ENCODE measurements around the gene STXBP5.

The STXBP5 gene

DNA sequence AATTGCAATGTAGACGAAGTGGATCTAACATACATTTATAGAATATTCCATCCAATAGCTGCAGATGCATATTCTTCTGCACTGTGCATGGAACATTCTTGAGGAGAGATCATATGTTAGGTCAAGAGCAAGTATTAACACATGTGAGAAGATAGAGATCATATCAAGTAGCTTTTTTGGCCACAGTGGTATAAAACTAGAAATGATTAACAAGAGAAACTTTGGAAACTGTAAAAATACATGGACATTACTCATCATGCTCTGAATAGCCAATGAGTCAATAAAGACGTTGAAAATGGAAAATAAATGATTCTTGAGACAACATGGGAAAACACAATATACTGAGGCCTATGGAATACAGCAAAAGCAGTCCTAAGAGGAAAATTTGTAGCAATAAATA, 94.2 kb downstream of the STXBP5 start:
- TF ChIP-seq, protein P1, sequence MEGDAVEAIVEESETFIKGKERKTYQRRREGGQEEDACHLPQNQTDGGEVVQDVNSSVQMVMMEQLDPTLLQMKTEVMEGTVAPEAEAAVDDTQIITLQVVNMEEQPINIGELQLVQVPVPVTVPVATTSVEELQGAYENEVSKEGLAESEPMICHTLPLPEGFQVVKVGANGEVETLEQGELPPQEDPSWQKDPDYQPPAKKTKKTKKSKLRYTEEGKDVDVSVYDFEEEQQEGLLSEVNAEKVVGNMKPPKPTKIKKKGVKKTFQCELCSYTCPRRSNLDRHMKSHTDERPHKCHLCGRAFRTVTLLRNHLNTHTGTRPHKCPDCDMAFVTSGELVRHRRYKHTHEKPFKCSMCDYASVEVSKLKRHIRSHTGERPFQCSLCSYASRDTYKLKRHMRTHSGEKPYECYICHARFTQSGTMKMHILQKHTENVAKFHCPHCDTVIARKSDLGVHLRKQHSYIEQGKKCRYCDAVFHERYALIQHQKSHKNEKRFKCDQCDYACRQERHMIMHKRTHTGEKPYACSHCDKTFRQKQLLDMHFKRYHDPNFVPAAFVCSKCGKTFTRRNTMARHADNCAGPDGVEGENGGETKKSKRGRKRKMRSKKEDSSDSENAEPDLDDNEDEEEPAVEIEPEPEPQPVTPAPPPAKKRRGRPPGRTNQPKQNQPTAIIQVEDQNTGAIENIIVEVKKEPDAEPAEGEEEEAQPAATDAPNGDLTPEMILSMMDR (conservative IDR thresholded peaks at IDR 0.05; ENCODE audit: low read depth): no peak
- no peak overlapping the region for H3K27ac ChIP-seq
- DNase-seq (ENCODE audit: low spot score): no peak
- CTCF ChIA-PET: no interaction called here
- POLR2A ChIA-PET (ENCODE audit: low non-redundant PET): no interaction called here

DNA sequence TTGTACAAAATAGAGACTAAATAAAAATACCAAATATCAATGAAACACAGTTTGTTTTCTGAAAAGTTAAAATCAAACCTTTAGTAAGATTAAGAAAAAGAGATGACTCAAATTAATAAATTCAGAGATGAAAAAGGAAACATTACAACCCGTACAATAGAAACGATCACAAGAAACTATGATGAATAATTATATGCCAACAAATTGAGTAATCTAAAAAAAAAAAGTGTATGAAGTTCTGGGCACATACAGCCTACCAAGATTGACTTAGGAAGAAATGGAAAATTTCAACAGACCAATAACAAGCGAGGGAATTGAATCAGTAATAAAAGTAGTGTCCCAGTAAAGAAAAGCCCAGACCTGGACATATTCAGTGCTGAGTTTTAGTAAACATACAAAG, 94.8 kb downstream of the STXBP5 start:
- no peak overlapping the region for H3K27ac ChIP-seq
- POLR2A ChIA-PET (ENCODE audit: low non-redundant PET): no interaction called here
- no peak for DNase-seq (ENCODE audit: low spot score)
- TF ChIP-seq, protein P1 (conservative IDR thresholded peaks at IDR 0.05; ENCODE audit: low read depth): no peak
- CTCF ChIA-PET: no interaction called here

DNA sequence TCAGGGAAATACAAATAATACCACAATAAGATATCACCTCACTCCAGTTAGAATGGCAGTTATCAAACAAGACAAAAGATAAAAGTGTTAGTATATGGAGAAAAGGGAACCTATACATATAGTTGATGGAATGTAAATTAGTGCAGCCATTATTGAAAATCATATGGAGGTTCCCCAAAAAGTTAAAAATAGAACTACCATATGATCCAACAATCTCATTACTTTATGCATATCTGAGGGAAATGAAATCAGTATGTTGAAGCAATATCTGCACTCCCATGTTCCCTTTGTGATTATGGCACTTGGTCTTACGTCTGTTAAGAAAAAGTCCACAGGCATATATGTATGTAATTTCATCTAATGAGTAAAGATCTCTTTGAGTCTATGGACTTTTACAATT, 96.9 kb downstream of the STXBP5 start:
- no peak overlapping the region for H3K27ac ChIP-seq
- ChIA-PET CTCF (no interaction called here), POLR2A (ENCODE audit: low non-redundant PET) (no interaction called here)
- TF ChIP-seq, protein P1 (conservative IDR thresholded peaks at IDR 0.05; ENCODE audit: low read depth): no peak
- DNase-seq (ENCODE audit: low spot score): no peak

DNA sequence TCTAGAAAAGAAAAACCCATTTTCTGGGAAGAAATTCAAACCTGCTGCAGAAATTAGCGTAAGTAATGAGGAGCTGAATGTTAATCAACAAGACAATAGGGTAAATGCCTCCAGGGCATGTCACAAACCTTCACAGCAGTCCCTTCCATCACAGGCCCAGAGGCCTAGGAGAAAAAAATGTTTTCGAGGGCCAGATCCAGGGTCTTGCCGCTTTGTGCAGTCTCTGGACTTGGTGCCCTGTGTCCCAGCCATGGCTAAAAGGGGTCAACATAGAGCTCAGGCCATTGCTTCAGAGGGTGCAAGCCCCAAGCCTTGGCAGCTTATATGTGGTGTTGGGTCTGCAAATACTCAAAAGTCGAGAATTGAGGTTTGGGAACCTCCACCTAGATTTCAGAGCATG, 99.8 kb downstream of the STXBP5 start:
- POLR2A ChIA-PET (ENCODE audit: low non-redundant PET): no interaction called here
- CTCF ChIA-PET: interaction anchor here (0.6 kb wide), 1 partner anchor 876 kb away, joined by 3 read pairs; no protein-coding TSS in a partner anchor
- DNase-seq (ENCODE audit: low spot score): no peak
- TF ChIP-seq, protein P1 (conservative IDR thresholded peaks at IDR 0.05; ENCODE audit: low read depth): no peak
- no peak overlapping the region for H3K27ac ChIP-seq

DNA sequence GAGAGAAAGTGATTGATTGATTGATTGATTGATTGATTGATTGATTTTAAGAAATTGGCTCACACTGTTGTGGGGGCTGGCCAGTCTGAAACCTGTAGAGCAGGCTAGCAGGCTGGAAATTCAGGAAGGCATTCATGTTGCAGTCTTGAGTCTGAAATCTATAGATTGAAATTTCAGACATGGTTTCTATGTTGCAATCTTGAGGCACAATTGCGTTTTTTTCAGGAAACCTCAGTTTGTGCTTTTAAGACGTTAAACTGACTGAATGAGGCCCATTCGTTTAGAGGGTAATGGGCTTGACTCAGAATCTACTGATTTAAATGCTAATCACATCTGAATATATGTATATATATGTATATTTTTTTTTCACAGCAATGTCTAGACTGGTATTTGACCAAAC, 106.3 kb downstream of the STXBP5 start:
- H3K27ac ChIP-seq: no peak overlapping the region
- TF ChIP-seq, protein P1 (conservative IDR thresholded peaks at IDR 0.05; ENCODE audit: low read depth): no peak
- ChIA-PET POLR2A (ENCODE audit: low non-redundant PET) (no interaction called here), CTCF (interaction anchor here (0.7 kb wide), 1 partner anchor 1461 kb away, joined by 4 read pairs; no protein-coding TSS in a partner anchor)
- no peak for DNase-seq (ENCODE audit: low spot score)

DNA sequence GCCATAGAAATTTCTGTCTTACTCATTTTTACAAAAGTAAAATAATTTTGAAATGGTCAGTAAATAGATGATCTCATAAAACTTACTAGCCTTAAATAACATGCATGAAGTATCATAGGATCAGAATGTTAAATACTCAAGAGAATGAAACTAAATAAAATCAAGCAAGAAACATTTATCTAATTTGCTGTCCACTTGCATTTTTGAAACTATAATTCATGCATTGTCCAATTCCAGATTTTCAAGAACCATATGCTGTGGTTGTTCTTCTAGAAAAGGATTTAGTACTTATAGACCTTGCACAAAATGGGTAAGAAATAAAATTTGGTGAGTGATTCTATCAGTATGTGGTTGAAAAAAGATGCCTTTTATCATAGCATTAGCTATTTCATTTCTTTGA, 107.0 kb downstream of the STXBP5 start:
- POLR2A ChIA-PET (ENCODE audit: low non-redundant PET): no interaction called here
- no peak for DNase-seq (ENCODE audit: low spot score)
- TF ChIP-seq, protein P1 (conservative IDR thresholded peaks at IDR 0.05; ENCODE audit: low read depth): no peak
- CTCF ChIA-PET: no interaction called here
- no peak overlapping the region for H3K27ac ChIP-seq

DNA sequence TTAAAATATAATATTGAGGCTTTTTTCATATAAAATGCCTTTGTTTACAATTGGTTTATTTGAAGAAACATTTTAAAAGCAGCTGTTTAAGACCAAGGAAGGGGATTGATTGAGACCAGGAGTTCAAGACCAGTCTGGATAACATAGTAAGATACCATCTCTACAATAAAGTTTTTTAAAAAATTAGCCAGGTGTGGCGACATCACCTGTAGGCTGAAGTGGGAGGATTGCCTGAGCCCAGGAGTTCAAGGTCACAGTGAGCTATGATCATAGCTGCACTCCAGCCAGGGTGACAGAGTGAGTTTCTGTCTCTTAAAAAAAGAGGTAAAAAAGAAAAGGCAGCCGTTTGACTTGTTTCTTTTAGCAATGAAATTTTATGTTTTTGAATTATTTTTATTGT, 117.0 kb downstream of the STXBP5 start:
- no peak for DNase-seq (ENCODE audit: low spot score)
- no peak overlapping the region for H3K27ac ChIP-seq
- ChIA-PET POLR2A (ENCODE audit: low non-redundant PET) (no interaction called here), CTCF (no interaction called here)
- TF ChIP-seq, protein P1 (conservative IDR thresholded peaks at IDR 0.05; ENCODE audit: low read depth): no peak

Data from RWPE1 (cell line).